GM12875 (cell line): Measurements from ENCODE around the gene ADAT1.

Source experiments
- H3K4me3 ChIP-seq: one replicate; pipeline ENCODE4 v1.5.1; 2011; ENCODE audit warnings: low read depth, low read length, control low read depth
- CTCF ChIP-seq: IDR thresholded peaks from 2 replicates; pipeline ENCODE4 v1.5.1; 2011; ENCODE audit warnings: low read depth, mild to moderate bottlenecking, control low read depth, inconsistent platforms, low read length, moderate library complexity, borderline replicate concordance; ENCODE audit not compliant: insufficient read depth

The ADAT1 gene

DNA sequence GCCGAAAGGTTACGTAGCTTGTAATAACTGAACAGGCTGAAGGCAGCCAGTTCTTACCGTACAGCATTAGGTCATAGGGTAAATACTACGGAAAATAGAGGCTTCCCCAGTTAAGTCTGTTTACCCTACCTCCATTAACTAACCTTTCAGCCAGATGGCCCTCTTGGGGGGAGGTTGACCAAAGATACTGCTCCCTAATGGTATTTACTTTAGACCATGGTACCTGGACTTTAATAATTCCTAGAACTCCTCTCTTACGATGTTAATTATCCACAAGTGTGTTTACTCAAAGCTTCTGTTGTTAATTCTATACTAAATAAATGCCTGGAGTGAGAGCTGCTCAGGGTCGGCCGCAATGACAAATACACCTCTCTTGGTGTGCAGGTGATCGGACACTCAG, 9.8 kb upstream of the ADAT1 start:
- TF ChIP-seq CTCF, result no peak
- H3K4me3 ChIP-seq, result no peak overlapping the region

DNA sequence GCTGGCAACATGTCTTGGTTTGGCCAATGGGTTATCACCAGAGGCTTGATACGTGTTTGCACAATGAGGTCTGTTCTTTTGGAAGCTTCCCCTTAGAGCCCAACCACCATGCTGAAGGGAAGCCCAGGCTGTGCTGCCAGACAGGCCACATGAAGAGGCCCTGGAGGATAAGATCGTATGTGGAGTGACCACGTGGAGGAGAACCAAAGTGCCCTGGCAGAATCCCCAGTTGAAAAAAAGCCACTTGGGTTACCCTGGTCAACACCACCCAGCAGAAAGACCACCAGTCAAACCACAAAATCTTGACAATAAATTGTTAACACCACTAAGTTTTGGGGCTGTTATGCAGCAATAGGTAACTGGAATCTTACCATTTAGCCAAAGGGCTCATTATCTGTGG, 7.0 kb upstream of the ADAT1 start:
- no peak overlapping the region for H3K4me3 ChIP-seq
- no peak for TF ChIP-seq CTCF

DNA sequence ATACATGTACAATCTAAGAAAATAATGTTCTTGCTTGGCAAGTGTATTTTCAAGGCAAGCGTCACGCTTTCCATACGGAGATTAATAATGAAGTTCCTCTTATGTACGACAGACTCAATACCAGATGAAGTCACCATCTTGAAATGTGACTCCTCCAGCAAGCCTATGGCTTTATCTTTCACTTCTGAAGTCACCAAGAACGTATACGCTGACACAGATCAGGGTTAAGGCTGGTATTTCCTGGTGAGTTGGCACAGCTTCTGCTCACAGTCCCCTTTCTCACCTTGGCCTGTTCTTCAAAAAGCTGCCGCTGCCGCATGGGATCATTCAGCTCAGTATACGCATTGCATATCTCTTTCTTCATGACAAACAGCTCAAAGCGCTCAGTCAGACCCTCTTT, 6.1 kb upstream of the ADAT1 start:
- no peak for TF ChIP-seq CTCF
- H3K4me3 ChIP-seq, result no peak overlapping the region

- no peak overlapping the region for H3K4me3 ChIP-seq
- no peak for TF ChIP-seq CTCF
These were observed 5.3 kb upstream of the ADAT1 start for GRCh38 chr16:75628351-75628750.

- no peak overlapping the region for H3K4me3 ChIP-seq
- no peak for TF ChIP-seq CTCF
These were observed 4.8 kb upstream of the ADAT1 start for GRCh38 chr16:75627851-75628250.

- H3K4me3 ChIP-seq, result no peak overlapping the region
- no peak for TF ChIP-seq CTCF
These were observed 3.7 kb upstream of the ADAT1 start for GRCh38 chr16:75626806-75627205.

- TF ChIP-seq CTCF, result no peak
These were observed 1.8 kb upstream of the ADAT1 start for GRCh38 chr16:75624921-75625334.

More at GRCh38 chr16:75624921-75625334, 1.8 kb upstream of the ADAT1 start:
- no peak overlapping the region for H3K4me3 ChIP-seq
